ENCODE results near the gene ZNF165. TPM values are rescaled to one million over a fixed set of nuclear protein-coding genes. Genes with fewer than 3 reads are reported as not detected.

The ZNF165 gene
- total and polyA plus RNA-seq, 2 of the 4 experiments (the other 2 are of a cell fraction) = 0.07 to 0.36 TPM

- Histone ChIP-seq H3K9me3 (ENCODE audit: control insufficient read depth, insufficient read depth, low read length) (peaks cover 7% of the 10 kb centered on the region; the same call in 1 of the 2 replicates), H4K8ac (ENCODE audit: low read depth in 2 of 2, low read length in 2 of 2) (no peak overlapping the region), H3K4me2 (ENCODE audit: low read depth, low read length) (no peak overlapping the region), H3K9me1 (ENCODE audit: insufficient read depth, low read length) (no peaks in the 10 kb centered on the region), H2BK120ac (ENCODE audit: low read depth, low read length) (no peak overlapping the region), H2AK9ac (replicated peaks; ENCODE audit: low read depth, low read length, poor library complexity) (no peak overlapping the region), H3K14ac (replicated peaks; ENCODE audit: low read depth, low read length) (no peak overlapping the region), H3K36me3 (ENCODE audit: control insufficient read depth, insufficient read depth, low read length) (no peaks in the 10 kb centered on the region), H2BK15ac (ENCODE audit: low read depth, low read length) (no peak overlapping the region), H3K4me3 (ENCODE audit: insufficient read depth, low read depth, low read length) (no peak overlapping the region), H3K56ac (ENCODE audit: extremely low read depth, insufficient read depth, low read length) (no peak overlapping the region), H3K18ac (ENCODE audit: low read depth, low read length) (no peak overlapping the region), H4K91ac (ENCODE audit: insufficient read depth, low read depth, low read length) (no peak overlapping the region), H3K23ac (ENCODE audit: low read depth, low read length) (no peak overlapping the region), H2BK5ac (ENCODE audit: low read depth, low read length, poor library complexity, severe bottlenecking) (no peak overlapping the region), H3K27ac (ENCODE audit: insufficient read depth, low read length) (no peak overlapping the region), H2AK5ac (ENCODE audit: low read depth, low read length) (no peak overlapping the region), H4K5ac (ENCODE audit: low read depth, low read length) (no peak overlapping the region), H2AFZ (replicated peaks; ENCODE audit: low read length, poor library complexity) (no peak overlapping the region), H3K79me1 (ENCODE audit: low read depth in 1 of 2, low read length in 2 of 2) (no peaks in the 10 kb centered on the region), H3K4ac (ENCODE audit: low read depth, low read length) (no peak overlapping the region), H3K27me3 (ENCODE audit: control insufficient read depth, insufficient read depth, low read length) (no peaks in the 10 kb centered on the region), H4K20me1 (ENCODE audit: insufficient read depth, low read length) (no peaks in the 10 kb centered on the region), H2BK20ac (ENCODE audit: low read depth, low read length) (no peak overlapping the region), H3K9ac (ENCODE audit: low read depth, low read length) (no peak overlapping the region), H3K4me1 (ENCODE audit: control insufficient read depth, insufficient read depth, low read length) (no peaks in the 10 kb centered on the region)
- CTCF ChIA-PET = no interaction called here
- intact Hi-C loops (cut with micrococcal nuclease) = no loop called here
- in situ Hi-C loops (cut with MboI; ENCODE audit: low sequenced_read_pairs) = no loop called here
- no peak for ATAC-seq (ENCODE audit: low read depth)
- dilution Hi-C loops (cut with HindIII; ENCODE audit: low sequenced_read_pairs, unreplicated experiment) = no loop called here
- WGBS, 2 experiments (ENCODE audit: extremely low coverage in 2 of 2, insufficient read length in 1 of 2) = no CpG with 5 or more reads among the region's 5 CpGs
- POLR2A ChIA-PET (ENCODE audit: unreplicated experiment) = no interaction called here
- no peak for DNase-seq
- no peak for TF ChIP-seq CEBPB (IDR thresholded peaks at IDR 0.05; ENCODE audit: low read depth, low read length)
- TF ChIP-seq NFE2L2 (IDR thresholded peaks at IDR 0.05; ENCODE audit: low read depth, low read length) = no peak
- TF ChIP-seq USF2 (IDR thresholded peaks at IDR 0.05; ENCODE audit: low read depth, low read length) = no peak
- TF ChIP-seq MAFK (IDR thresholded peaks at IDR 0.05; ENCODE audit: low read depth, low read length) = no peak
- no peak for TF ChIP-seq MAZ (IDR thresholded peaks at IDR 0.05; ENCODE audit: borderline replicate concordance, low read depth, low read length)
- TF ChIP-seq BHLHE40 (IDR thresholded peaks at IDR 0.05; ENCODE audit: low read depth, low read length) = no peak
- TF ChIP-seq CTCF (conservative IDR thresholded peaks at IDR 0.05; ENCODE audit: low read depth, low read length) = no peak
- no peak for TF ChIP-seq POLR2A (IDR thresholded peaks at IDR 0.05; ENCODE audit: low read depth, low read length)
- TF ChIP-seq SMC3 (IDR thresholded peaks at IDR 0.05; ENCODE audit: low read depth, low read length) = no peak
- no peak for TF ChIP-seq ELK1 (IDR thresholded peaks at IDR 0.05; ENCODE audit: borderline replicate concordance, low read depth, low read length)
- TF ChIP-seq CHD1 (IDR thresholded peaks at IDR 0.05; ENCODE audit: low read depth, low read length) = no peak
- TF ChIP-seq MXI1 (IDR thresholded peaks at IDR 0.05; ENCODE audit: borderline replicate concordance, low read depth, low read length) = no peak
- no peak for TF ChIP-seq RAD21 (IDR thresholded peaks at IDR 0.05; ENCODE audit: low read length)
- no peak for TF ChIP-seq FOS (IDR thresholded peaks at IDR 0.05; ENCODE audit: low read depth, low read length)
- no peak for TF ChIP-seq RCOR1 (IDR thresholded peaks at IDR 0.05; ENCODE audit: insufficient replicate concordance, low read length)
- TF ChIP-seq RFX5 (IDR thresholded peaks at IDR 0.05; ENCODE audit: low read depth, low read length) = no peak
- no TSS peak for BruUV-seq (replicated peaks)
Measured at GRCh38 chr6:28089054-28089453, 8.7 kb downstream of the ZNF165 start.

All from IMR-90 (cell line).